Measurements from ENCODE around the gene SYNGR2.

Gene SYNGR2

DNA sequence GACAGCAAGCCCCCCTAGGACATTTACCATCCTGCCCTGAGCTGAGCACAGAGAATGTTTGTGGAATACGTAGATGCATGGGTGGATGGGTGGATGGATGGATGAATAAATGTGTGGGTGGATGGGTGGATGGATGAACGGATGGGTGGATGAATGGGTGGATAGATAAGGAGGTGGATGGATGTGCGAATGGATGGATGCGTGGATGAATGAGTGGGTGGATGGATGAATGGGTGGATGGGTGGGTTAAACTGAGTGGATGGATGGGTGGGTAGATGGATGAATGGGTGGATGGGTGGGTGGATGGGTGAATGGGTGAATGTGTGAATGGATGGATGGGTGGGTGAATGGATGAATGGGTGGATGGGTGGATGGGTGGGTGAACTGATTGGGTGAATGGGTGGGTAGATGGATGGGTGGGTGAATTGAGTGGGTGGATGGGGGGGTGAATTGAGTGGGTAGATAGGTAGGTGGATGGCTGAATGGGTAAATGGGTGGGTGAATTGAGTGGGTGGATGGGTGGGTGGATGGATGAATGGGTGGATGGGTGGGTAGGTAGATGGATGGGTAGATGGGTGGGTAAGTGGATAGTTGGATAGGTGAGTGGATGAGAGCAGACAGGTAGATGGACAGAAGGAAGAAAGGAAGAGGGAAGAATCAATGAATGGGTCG lies 45.0 kb upstream of the SYNGR2 start:
- no peak for TF ChIP-seq CTCF (IDR thresholded peaks at IDR 0.05; ENCODE audit: low read depth, low read length)
- no peak for DNase-seq (ENCODE audit: extremely low read depth, low read depth)

DNA sequence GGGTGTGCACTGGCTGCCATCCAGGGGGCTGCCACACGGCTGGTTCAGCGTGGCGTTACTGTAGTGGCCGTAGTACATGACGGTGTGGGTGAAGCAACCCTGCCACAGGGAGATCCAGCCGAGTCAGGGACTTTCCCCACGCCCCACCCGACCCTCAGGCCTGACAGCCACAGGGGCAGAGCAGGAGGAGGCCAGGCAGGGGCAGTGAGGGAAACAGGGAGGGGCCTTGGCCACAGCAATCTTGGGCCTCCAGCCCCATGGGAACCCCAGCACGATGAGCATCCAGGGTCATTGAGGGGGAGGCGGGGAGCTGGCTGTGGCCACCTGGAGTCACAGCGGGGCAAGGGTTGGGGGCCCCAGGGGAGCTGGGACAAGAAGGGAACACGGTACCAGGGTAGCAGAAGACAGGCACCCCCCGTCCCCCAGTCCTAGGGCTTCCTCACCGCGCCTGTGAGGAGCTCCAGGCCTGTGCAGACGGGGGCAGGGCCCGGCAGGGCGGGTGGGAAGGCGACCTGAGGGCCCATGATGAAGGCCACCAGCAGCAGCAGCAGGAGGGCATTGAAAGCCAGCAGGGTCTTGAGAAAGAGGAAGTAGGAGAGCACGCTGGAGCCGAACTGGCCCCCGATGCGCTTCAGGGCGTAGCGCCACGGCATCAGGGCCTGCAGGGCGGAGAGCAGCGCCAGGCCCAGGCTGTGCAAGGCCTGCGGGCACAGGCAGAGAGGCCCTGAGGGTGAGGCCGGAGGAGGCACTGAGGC lies 44.1 kb upstream of the SYNGR2 start:
- no peak for TF ChIP-seq CTCF (IDR thresholded peaks at IDR 0.05; ENCODE audit: low read depth, low read length)
- no peak for DNase-seq (ENCODE audit: extremely low read depth, low read depth)

DNA sequence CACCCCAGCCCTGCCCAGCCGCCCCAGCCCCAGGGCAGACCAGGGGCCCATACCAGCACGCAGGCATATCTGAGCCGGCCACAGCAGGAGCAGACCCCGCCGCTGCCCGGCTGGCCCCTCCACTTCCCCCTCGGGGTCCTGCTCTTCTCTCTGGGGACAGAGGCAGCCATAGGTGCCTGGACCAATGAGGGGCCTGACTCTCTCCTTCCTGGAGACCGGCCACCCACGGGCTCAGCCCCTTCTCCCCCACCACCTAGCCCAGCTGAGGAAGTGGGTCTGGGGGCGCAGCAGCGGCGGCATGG lies 43.6 kb upstream of the SYNGR2 start:
- DNase-seq (ENCODE audit: extremely low read depth, low read depth) = no peak
- TF ChIP-seq CTCF (IDR thresholded peaks at IDR 0.05; ENCODE audit: low read depth, low read length) = no peak

- no peak for TF ChIP-seq CTCF (IDR thresholded peaks at IDR 0.05; ENCODE audit: low read depth, low read length)
- no peak for DNase-seq (ENCODE audit: extremely low read depth, low read depth)
These were observed 43.1 kb upstream of the SYNGR2 start for GRCh38 chr17:78125138-78125913.

DNA sequence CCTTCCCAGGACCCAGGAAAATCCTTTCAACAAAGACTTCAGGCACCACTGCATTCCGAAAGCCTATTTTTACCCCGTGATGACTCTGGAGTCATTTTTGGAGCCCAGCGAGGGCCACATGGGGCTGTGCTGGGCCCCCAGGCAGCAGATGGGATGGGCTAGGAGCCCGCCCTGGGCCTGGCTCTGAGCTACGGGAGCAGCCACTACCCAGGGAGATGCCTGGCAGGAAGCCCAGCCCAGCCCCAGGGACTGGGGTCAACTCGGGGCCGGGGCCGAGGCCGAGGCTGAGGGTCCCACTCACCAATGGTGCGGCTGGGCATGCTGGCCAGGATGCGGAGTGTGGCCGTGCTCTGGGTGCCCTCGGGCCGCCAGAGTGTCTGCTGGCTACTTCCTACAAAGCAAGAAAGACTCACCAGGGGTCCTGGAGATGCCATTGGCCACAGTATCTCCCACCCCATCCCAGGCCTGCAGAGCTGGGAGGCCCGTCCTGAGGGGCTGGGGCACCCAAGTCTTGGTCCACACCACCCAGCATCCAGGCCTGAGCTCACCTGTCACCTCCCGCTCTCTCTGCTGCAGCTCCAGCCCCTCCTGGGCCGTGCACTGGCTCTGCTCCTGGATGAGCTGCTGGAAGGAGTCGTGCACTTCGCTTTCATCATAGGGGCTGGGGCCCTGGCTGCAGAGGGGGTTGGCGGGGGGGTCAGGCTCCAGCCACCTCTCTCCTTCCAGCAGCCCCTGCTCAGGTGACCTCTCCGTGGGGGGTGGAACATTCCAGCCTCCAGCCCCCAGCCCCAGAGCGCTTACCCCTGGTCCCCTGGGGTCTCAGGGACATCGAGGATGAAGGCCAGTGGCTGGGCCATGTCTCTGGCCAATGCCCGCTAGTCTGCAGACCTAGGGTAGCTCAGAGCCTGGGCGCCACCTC lies 42.1 kb upstream of the SYNGR2 start:
- no peak for TF ChIP-seq CTCF (IDR thresholded peaks at IDR 0.05; ENCODE audit: low read depth, low read length)
- no peak for DNase-seq (ENCODE audit: extremely low read depth, low read depth)

- no peak for TF ChIP-seq CTCF (IDR thresholded peaks at IDR 0.05; ENCODE audit: low read depth, low read length)
- no peak for DNase-seq (ENCODE audit: extremely low read depth, low read depth)
These were observed 41.5 kb upstream of the SYNGR2 start for GRCh38 chr17:78126895-78127238.
